HCT116 (cell line): ENCODE measurements around the gene UAP1. TPM values are rescaled to one million over a fixed set of nuclear protein-coding genes. Genes with fewer than 3 reads are reported as not detected.

Experiments used
- ATAC-seq: fragments of 200-7000 bp; cut with Tn5 transposase; 2 replicates; pipeline ENCODE4 v1.9.1; 2020; ENCODE audit warnings: mild to moderate bottlenecking, moderate library complexity
- BruUV-seq: library from RNA; stranded (reverse); fragments of 400-500 nt; replicated peaks from 2 replicates; lab custom pipeline; 2021; lab: Mats Ljungman, UMichigan
- CTCF ChIA-PET: fragments of 300-600 bp; sonication (Branson Sonifier 250); formaldehyde crosslinking; loops from one replicate; lab custom pipeline; 2021; ENCODE audit warnings: antibody characterized with exemption; lab: Charles Lee
- POLR2A ChIA-PET: fragments of 300-600, 350-600 bp; sonication (Branson Sonifier 250); formaldehyde crosslinking; loops from one replicate; lab custom pipeline; 2021; ENCODE audit warnings: antibody characterized with exemption; lab: Charles Lee
- RAD21 ChIA-PET, 2 experiments: fragments of 300-600 bp; sonication (Branson Sonifier 250); formaldehyde crosslinking; loops; one replicate each; lab custom pipeline; 2023; ENCODE audit warnings: low total read pairs in 2 of 2; ENCODE audit not compliant: uncharacterized antibody in 2 of 2, unreplicated experiment in 2 of 2, low non-redundant PET in 1 of 2; lab: Charles Lee
- DNase-seq: peaks from one replicate; pipeline ENCODE4 v3.0.0-alpha.2; 2010; ENCODE audit warnings: low read depth, low spot score
- H2AFZ ChIP-seq: fragments of 200-600 bp; shearing (Covaris generic), sonication (generic); 2 replicates; pipeline ENCODE4 v1.6.1; 2017; ENCODE audit warnings: low read depth, mixed run types, mixed read lengths, antibody characterized with exemption, low read length; ENCODE audit not compliant: poor library complexity, severe bottlenecking
- H3K27ac ChIP-seq: 2 replicates; pipeline ENCODE4 v1.5.1; 2012; ENCODE audit warnings: low read depth, low read length
- H3K27me3 ChIP-seq: fragments of 200-600 bp; sonication (generic); 2 replicates; pipeline ENCODE4 v1.6.1; 2016; ENCODE audit warnings: mixed run types, low read length, mixed read lengths; ENCODE audit not compliant: insufficient read depth
- H3K36me3 ChIP-seq, 2 experiments: fragments of 200-500 bp in 1 of 2; fragments of 200-600 bp in 1 of 2; sonication (Bioruptor generic) in 1 of 2; sonication (generic) in 1 of 2; 2 replicates each; pipeline versions ENCODE4 v1.5.1 to v1.6.1; 2014 to 2016; ENCODE audit warnings: low read length in 2 of 2, inconsistent platforms in 1 of 2, mixed read lengths in 1 of 2, mixed run types in 1 of 2; ENCODE audit not compliant: insufficient read depth in 2 of 2, control insufficient read depth in 1 of 2
- H3K4me1 ChIP-seq, 2 experiments: fragments of 200-600 bp in 1 of 2; sonication (generic) in 1 of 2; 2 replicates each; pipeline versions ENCODE4 v1.5.1 to v1.6.1; 2012 to 2017; ENCODE audit warnings: low read length in 2 of 2, inconsistent platforms in 1 of 2, mild to moderate bottlenecking in 1 of 2, mixed read lengths in 1 of 2, mixed run types in 1 of 2, moderate library complexity in 1 of 2; ENCODE audit not compliant: insufficient read depth in 2 of 2, control insufficient read depth in 1 of 2
- H3K4me2 ChIP-seq: fragments of 200-600 bp; sonication (generic); 2 replicates; pipeline ENCODE4 v1.6.1; 2017; ENCODE audit warnings: mixed run types, low read length, mixed read lengths
- H3K4me3 ChIP-seq, 2 experiments: fragments of 200-600 bp in 1 of 2; sonication (generic) in 1 of 2; replicated peaks in 1 of 2; 2 replicates each; pipeline ENCODE4 v1.5.1; 2011 to 2016; ENCODE audit warnings: low read length in 2 of 2, control low read depth in 1 of 2, low read depth in 1 of 2, mild to moderate bottlenecking in 1 of 2, mixed read lengths in 1 of 2, mixed run types in 1 of 2
- H3K79me2 ChIP-seq: fragments of 200-600 bp; sonication (generic); 2 replicates; pipeline ENCODE4 v1.6.1; 2017; ENCODE audit warnings: mild to moderate bottlenecking, mixed run types, low read length, moderate library complexity, mixed read lengths; ENCODE audit not compliant: insufficient read depth
- H3K9ac ChIP-seq: fragments of 200-600 bp; sonication (generic); 2 replicates; pipeline ENCODE4 v1.6.1; 2016; ENCODE audit warnings: low read length, mixed read lengths
- H3K9me2 ChIP-seq: fragments of 200-600 bp; sonication (generic), shearing (Covaris generic); 2 replicates; pipeline ENCODE4 v1.6.1; 2017; ENCODE audit warnings: mixed run types, mild to moderate bottlenecking, moderate library complexity; ENCODE audit not compliant: insufficient read depth
- H3K9me3 ChIP-seq, 2 experiments: fragments of 200-500 bp in 1 of 2; fragments of 200-600 bp in 1 of 2; sonication (Bioruptor generic) in 1 of 2; sonication (generic) in 1 of 2; 2 replicates each; pipeline ENCODE4 v1.6.1; 2014 to 2017; ENCODE audit warnings: low read length in 2 of 2, mixed read lengths in 2 of 2, inconsistent platforms in 1 of 2, low read depth in 1 of 2, mild to moderate bottlenecking in 1 of 2, mixed run types in 1 of 2, moderate library complexity in 1 of 2; ENCODE audit not compliant: control insufficient read depth in 1 of 2, insufficient read depth in 1 of 2
- H4K20me1 ChIP-seq: fragments of 200-600 bp; sonication (generic), shearing (Covaris generic); 2 replicates; pipeline ENCODE4 v1.6.1; 2017; ENCODE audit warnings: mixed run types, mild to moderate bottlenecking, moderate library complexity; ENCODE audit not compliant: insufficient read depth
- CBX3 ChIP-seq: IDR thresholded peaks from 2 replicates; pipeline ENCODE4 v1.6.1; 2012; ENCODE audit warnings: low read depth
- CEBPB ChIP-seq: IDR thresholded peaks from 2 replicates; pipeline ENCODE4 v1.6.1; 2012; ENCODE audit warnings: low read depth
- FOSL1 ChIP-seq: IDR thresholded peaks from 2 replicates; pipeline ENCODE4 v1.6.1; 2012; ENCODE audit warnings: low read depth
- JUND ChIP-seq: IDR thresholded peaks from 2 replicates; pipeline ENCODE4 v1.6.1; 2012
- POLR2AphosphoS5 ChIP-seq: IDR thresholded peaks from 2 replicates; pipeline ENCODE4 v1.6.1; 2011; ENCODE audit warnings: mild to moderate bottlenecking, low read depth, low read length, moderate library complexity
- RAD21 ChIP-seq: IDR thresholded peaks from 2 replicates; pipeline ENCODE4 v1.6.1; 2012; ENCODE audit warnings: low read depth, mild to moderate bottlenecking
- SP1 ChIP-seq: IDR thresholded peaks from 2 replicates; pipeline ENCODE4 v1.6.1; 2012; ENCODE audit warnings: low read depth
- TCF7L2 ChIP-seq: IDR thresholded peaks from 2 replicates; pipeline ENCODE4 v1.7.0; 2011; ENCODE audit warnings: borderline replicate concordance, inconsistent platforms; ENCODE audit not compliant: insufficient read depth, insufficient read length; ENCODE audit errors: extremely low read depth
- ZNF274 ChIP-seq: fragments of 200-500 bp; sonication (Bioruptor generic); IDR thresholded peaks from 2 replicates; pipeline ENCODE4 v1.6.1; 2014; ENCODE audit warnings: mild to moderate bottlenecking, low read depth, low read length, inconsistent platforms
- intact Hi-C: fragments of 100-400 bp; cut with micrococcal nuclease; formaldehyde crosslinking; loops from 2 replicates; pipeline ENCODE4 v1.10.0; 2022
- total RNA-seq: library from RNA; stranded (reverse); gene quantifications from one replicate; pipeline ENCODE4 v1.2.1, GENCODE V29; 2021; ENCODE audit not compliant: unreplicated experiment
- TF ChIP-seq, protein P1 (sequence below): IDR thresholded peaks from 2 replicates; pipeline ENCODE4 v1.6.1; 2012

The UAP1 gene
- total RNA-seq, 1 experiment from 2014 or later = 51.4 TPM

DNA sequence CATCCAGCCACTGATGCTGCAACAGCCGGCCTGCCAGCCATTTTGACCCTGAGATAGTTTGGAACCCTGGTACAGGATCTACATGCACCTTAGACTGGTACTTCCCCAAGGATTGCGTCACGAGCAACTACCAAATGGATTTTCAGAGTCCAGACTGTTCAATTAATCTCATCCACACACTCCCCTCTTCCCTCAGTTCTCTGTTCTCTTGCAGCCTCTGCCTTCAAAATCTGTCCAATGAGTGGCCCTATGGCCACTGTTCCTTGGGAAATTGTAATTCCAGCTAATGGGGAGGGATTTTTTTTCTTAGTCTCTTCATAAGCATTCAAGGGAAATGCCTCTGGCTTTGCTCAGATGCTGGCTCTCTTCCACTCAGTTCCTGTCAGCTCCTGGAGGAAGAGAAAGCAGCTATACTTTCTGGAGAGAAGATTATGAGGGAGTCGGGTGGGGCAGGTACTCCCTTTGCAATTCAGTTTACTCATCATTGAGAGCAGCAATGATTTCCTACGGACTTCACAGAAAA, 19.8 kb upstream of the UAP1 start:
- H3K9ac ChIP-seq = no peak overlapping the region
- intact Hi-C loops = no loop called here
- H3K4me1 ChIP-seq = peaks cover 13 to 41% of the 10 kb centered on the region in 2 experiments
- ATAC-seq (peak; percentile 15; the same call in 1 of the 2 replicates), DNase-seq (peak; percentile 47)
- H3K27ac ChIP-seq = no peak overlapping the region
- CTCF ChIA-PET = no interaction called here
- no peaks in the 10 kb centered on the region for H3K9me2 ChIP-seq
- H3K4me2 ChIP-seq = peak overlapping the region; percentile 40
- POLR2A ChIA-PET = no interaction called here
- H3K36me3 ChIP-seq = no peaks in the 10 kb centered on the region
- BruUV-seq = no TSS peak
- H4K20me1 ChIP-seq = no peaks in the 10 kb centered on the region
- peak overlapping the region; percentile 26 for H2AFZ ChIP-seq
- no peaks in the 10 kb centered on the region for H3K79me2 ChIP-seq
- H3K9me3 ChIP-seq = no peaks in the 10 kb centered on the region; a peak in 1 of 4 replicates
- no peaks in the 10 kb centered on the region for H3K27me3 ChIP-seq
- TF ChIP-seq CEBPB (peak; percentile 63), SP1 (peak; percentile 55), CBX3 (peak; percentile 63; the same call in 1 of the 2 replicates), POLR2AphosphoS5 (no peak), FOSL1 (peak; percentile 57; the same call in 1 of the 2 replicates), RAD21 (peak; percentile 19; the same call in 1 of the 2 replicates), JUND (peak; percentile 36; the same call in 1 of the 2 replicates), ZNF274 (no peak)
- TF ChIP-seq, protein P1, sequence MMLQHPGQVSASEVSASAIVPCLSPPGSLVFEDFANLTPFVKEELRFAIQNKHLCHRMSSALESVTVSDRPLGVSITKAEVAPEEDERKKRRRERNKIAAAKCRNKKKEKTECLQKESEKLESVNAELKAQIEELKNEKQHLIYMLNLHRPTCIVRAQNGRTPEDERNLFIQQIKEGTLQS = no peak
- RAD21 ChIA-PET = no interaction called here
- no peak overlapping the region for H3K4me3 ChIP-seq

DNA sequence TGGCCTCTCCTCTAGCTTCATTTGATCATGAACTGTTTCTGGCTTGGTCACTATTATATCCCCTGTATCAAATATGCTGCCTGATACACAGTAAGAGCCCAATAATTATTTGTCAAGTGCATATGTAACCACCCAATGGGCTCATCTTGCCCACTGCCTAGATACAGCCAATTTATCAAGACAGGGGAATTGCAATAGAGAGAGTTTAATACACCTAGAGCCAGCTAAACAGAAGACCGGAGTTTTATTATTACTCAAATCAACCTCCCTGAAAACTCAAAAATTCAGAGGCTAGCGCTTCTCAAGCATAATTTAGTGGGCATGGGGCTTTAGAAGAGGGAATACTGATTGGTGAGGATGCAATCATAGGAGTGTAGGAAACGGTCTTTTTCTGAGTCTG, 18.3 kb upstream of the UAP1 start:
- no peaks in the 10 kb centered on the region for H3K79me2 ChIP-seq
- H3K27me3 ChIP-seq = no peaks in the 10 kb centered on the region
- TF ChIP-seq TCF7L2 (no peak), CBX3 (peak; percentile 64)
- ATAC-seq (no peak), DNase-seq (no peak)
- ChIA-PET RAD21 (no interaction called here), CTCF (no interaction called here), POLR2A (interaction anchor here (0.5 kb wide), 1 partner anchor 11 kb away, joined by 4 read pairs; no protein-coding TSS in a partner anchor)
- no peaks in the 10 kb centered on the region; a peak in 1 of 4 replicates for H3K9me3 ChIP-seq
- H3K36me3 ChIP-seq = no peaks in the 10 kb centered on the region
- no peaks in the 10 kb centered on the region for H4K20me1 ChIP-seq
- intact Hi-C loops = no loop called here
- BruUV-seq = no TSS peak
- H3K4me2 ChIP-seq = no peak overlapping the region
- no peak overlapping the region for H2AFZ ChIP-seq
- peaks cover 13 to 34% of the 10 kb centered on the region in 2 experiments for H3K4me1 ChIP-seq
- no peak overlapping the region for H3K9ac ChIP-seq
- H3K9me2 ChIP-seq = no peaks in the 10 kb centered on the region
- H3K4me3 ChIP-seq = no peak overlapping the region
- no peak overlapping the region for H3K27ac ChIP-seq
